Endothelial cell of umbilical vein (primary cell): ENCODE results near the gene SMKR1.

ENCODE experiments used
- EZH2 ChIP-seq: IDR thresholded peaks from 2 replicates; pipeline ENCODE4 v1.6.1; 2012; ENCODE audit warnings: borderline replicate concordance, low read depth, mild to moderate bottlenecking, moderate library complexity, low read length, inconsistent platforms; ENCODE audit not compliant: severe bottlenecking
- GATA2 ChIP-seq: IDR thresholded peaks from 2 replicates; pipeline ENCODE4 v1.7.0; 2011; ENCODE audit warnings: low read depth, mild to moderate bottlenecking, moderate library complexity, mixed read lengths, low read length; ENCODE audit not compliant: insufficient read length, insufficient read depth
- JUN ChIP-seq: IDR thresholded peaks from 2 replicates; pipeline ENCODE4 v1.6.1; 2011; ENCODE audit warnings: borderline replicate concordance, low read depth; ENCODE audit not compliant: insufficient read length, insufficient read depth
- MAX ChIP-seq: IDR thresholded peaks from 2 replicates; pipeline ENCODE4 v1.6.1; 2011; ENCODE audit not compliant: insufficient read depth, insufficient read length
- MYC ChIP-seq: IDR thresholded peaks from one replicate; pipeline ENCODE4 v1.6.1; 2011; ENCODE audit warnings: mild to moderate bottlenecking, low read depth, low read length
- POLR2A ChIP-seq: IDR thresholded peaks from 2 replicates; pipeline ENCODE4 v1.6.1; 2012; ENCODE audit warnings: low read depth, mild to moderate bottlenecking, control low read depth, low read length
- POLR2AphosphoS5 ChIP-seq: IDR thresholded peaks from 2 replicates; pipeline ENCODE4 v1.6.1; 2012; ENCODE audit warnings: low read depth, mild to moderate bottlenecking, control low read depth, low read length, moderate library complexity; ENCODE audit not compliant: insufficient read depth
- TF ChIP-seq, protein P1 (sequence below), 2 donors: IDR thresholded peaks; 1 replicate in 1 of 2; 2 replicates in 1 of 2; pipeline ENCODE4 v1.5.1; 2011; ENCODE audit warnings: low read length in 2 of 2, mild to moderate bottlenecking in 2 of 2, moderate library complexity in 2 of 2, control low read depth in 1 of 2, inconsistent platforms in 1 of 2, low read depth in 1 of 2; ENCODE audit not compliant: insufficient read depth in 1 of 2; ENCODE audit errors: extremely low read depth in 1 of 2

DNA sequence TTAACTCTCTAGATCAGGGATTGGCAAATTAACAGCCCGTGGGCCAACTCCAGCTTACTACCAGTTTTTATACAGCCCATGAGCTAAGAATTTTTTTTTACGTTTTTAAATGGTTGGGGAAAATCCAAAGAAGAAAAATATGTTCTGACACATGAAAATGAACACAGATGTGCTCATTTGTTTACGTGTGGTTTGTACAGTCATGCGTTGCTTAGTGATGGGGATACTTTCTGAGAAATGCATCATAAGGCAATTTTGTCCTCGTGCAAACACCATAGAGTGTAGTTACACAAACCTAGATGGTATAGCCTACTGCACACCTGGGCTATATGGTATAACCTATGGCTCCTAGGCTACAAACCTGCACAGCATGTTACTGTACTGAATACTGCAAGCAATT lies 8.3 kb upstream of the SMKR1 start:
- TF ChIP-seq MYC (no peak), POLR2A (no peak), EZH2 (no peak), JUN (no peak), POLR2AphosphoS5 (no peak), MAX (no peak), GATA2 (no peak)
- TF ChIP-seq, protein P1, sequence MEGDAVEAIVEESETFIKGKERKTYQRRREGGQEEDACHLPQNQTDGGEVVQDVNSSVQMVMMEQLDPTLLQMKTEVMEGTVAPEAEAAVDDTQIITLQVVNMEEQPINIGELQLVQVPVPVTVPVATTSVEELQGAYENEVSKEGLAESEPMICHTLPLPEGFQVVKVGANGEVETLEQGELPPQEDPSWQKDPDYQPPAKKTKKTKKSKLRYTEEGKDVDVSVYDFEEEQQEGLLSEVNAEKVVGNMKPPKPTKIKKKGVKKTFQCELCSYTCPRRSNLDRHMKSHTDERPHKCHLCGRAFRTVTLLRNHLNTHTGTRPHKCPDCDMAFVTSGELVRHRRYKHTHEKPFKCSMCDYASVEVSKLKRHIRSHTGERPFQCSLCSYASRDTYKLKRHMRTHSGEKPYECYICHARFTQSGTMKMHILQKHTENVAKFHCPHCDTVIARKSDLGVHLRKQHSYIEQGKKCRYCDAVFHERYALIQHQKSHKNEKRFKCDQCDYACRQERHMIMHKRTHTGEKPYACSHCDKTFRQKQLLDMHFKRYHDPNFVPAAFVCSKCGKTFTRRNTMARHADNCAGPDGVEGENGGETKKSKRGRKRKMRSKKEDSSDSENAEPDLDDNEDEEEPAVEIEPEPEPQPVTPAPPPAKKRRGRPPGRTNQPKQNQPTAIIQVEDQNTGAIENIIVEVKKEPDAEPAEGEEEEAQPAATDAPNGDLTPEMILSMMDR (IDR thresholded peaks at IDR 0.05; ENCODE audit: extremely low read depth in 1 of 2, insufficient read depth in 1 of 2, low read depth in 1 of 2, low read length in 2 of 2) = no peak
